Astrocyte of the spinal cord (primary cell): ENCODE results near the gene TLR6.

Experiments
- DNase-seq: peaks from one replicate; pipeline ENCODE4 v3.0.0; 2011; ENCODE audit warnings: low read depth, low spot score
- H3K4me3 ChIP-seq: 2 replicates; pipeline ENCODE4 v1.5.1; 2011; ENCODE audit warnings: low read depth, mild to moderate bottlenecking, low read length, moderate library complexity
- CTCF ChIP-seq: IDR thresholded peaks from 2 replicates; pipeline ENCODE4 v1.5.1; 2012; ENCODE audit warnings: low read depth, mild to moderate bottlenecking, low read length, inconsistent platforms
- in situ Hi-C: cut with HindIII; loops from 2 replicates; pipeline ENCODE4 v1.10.0; 2017; ENCODE audit warnings: low sequenced_read_pairs

TLR6 gene

DNA sequence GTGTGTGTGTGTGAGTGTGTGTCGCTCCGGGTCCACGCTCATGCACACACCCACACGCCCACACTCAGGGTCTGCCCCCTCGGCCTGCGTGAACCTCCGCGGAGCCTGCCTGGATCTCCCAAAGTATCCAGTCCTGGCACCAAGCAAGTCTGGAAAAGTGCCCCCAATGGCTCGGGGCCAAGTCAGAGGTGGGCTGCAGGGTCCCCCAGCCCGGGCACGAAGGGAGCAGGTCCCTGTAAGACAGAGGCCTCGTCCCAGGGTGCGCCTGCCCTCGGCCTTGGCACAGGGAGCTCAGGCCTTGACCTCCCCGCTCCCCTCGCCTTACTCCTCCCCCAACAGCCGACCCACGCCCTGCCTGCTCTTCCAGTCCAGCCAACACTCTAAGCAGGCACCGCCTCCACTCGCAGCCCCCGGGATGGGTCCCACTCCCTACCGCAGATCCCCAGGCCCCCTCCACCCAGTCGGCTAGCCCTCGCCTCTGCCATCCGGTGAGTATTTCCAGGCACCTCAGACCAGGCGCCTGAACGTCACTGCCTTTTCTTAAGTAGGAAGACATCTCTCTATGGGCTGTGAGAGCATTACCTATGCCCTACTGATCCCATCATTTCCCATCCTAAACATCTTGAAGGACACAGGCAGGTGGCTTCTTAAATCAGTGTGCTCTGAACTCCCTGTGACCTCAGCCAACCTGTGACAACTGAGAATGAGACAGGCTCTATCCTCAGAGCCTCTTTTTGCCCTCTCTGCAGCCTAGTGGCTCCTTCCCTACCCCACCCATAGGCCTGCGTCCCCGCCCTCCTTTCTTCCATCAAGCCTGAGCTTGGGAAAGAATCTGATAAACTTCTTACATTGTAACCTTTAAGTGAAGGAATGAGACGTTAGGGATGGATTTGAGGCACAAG is 11.7 kb upstream of the TLR6 start:
- TF ChIP-seq CTCF: no peak
- no peak for DNase-seq
- in situ Hi-C loops: no loop called here
- H3K4me3 ChIP-seq: peak overlapping the region; percentile 95

DNA sequence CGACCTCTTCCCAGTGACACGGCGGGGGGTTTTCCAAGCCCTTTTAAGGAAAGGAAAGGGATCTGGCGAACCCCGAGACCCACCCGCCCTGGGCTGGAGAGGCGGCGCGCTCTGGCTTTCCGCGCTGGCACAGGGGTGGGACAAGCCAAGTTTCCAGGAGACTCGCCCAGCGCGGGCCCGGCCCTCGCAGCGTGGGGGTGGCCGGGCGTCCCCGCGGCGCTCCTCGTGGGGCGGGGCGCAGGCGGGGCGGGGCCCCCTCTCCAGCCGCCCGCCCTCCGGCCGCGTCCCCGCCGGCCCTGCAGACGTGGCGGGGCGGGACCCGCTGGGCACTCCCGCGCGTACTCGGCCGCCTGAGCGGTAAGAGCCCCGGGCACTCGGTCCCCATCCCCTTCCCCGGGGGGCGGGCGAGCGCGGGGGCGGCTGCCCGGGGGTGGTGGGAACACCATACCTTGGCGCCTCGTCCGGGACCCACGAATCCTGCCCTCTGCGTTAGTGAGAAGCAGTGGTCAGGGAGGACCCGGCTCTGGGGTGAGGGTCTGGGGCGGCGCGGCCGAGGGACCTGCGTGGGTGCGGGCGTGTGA is 11.0 kb upstream of the TLR6 start, which contains the start of gene FAM114A1:
TSS of gene FAM114A1 (plus strand) at position 329 of the 581 bp plus-strand sequence. CDS start 10,273 bp downstream, outside the sequence.
- DNase-seq: peak; percentile 78
- peak within 1 kb of the TSS; percentile 95 for H3K4me3 ChIP-seq
- TF ChIP-seq CTCF: no peak
- in situ Hi-C loops: no loop called here

DNA sequence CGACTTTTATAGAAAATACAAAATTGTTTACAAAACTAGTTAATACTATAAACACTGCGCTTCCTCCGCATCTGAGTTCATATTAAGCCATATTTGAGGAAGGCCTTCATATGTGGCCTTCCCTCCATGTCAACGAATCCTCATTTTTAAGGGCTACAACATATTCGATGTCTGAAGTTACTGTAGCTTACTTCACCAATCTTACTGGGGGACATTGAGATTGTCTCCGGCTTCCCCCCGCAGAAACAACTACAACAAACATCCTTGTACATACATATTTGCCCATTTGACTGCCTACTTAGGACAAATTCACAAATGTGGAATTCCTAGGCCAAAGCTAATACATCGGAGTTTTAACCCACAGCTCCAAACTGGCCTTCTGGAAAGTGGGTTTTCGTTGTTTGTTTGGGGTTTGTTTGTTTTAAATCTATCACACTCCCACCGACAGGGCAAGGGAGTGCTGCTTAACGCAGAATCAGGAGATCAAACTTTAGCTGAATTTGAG is 10.4 kb upstream of the TLR6 start:
- peak overlapping the region; percentile 95 for H3K4me3 ChIP-seq
- TF ChIP-seq CTCF: no peak
- DNase-seq: no peak
- in situ Hi-C loops: no loop called here

DNA sequence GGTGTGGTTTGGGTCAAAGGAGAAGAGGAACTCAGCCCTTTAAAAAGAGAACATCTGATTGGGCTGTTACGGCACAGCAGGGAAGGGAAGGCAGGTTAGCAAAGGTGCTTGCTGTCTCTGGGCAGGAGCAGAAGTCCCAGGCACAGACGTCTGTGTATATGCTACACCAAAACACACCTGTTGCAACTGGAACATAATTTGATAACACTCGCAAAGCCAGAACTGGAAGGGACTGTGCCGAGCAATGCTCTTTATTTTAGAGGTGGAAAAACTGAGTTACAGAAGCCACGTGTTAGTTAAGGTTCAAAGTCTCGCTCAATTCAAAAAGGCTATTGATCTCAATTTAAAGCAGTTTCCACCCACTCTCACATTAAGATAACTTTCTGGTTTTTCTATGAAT is 8.8 kb upstream of the TLR6 start:
- in situ Hi-C loops: no loop called here
- TF ChIP-seq CTCF: no peak
- DNase-seq: no peak
- no peak overlapping the region for H3K4me3 ChIP-seq

DNA sequence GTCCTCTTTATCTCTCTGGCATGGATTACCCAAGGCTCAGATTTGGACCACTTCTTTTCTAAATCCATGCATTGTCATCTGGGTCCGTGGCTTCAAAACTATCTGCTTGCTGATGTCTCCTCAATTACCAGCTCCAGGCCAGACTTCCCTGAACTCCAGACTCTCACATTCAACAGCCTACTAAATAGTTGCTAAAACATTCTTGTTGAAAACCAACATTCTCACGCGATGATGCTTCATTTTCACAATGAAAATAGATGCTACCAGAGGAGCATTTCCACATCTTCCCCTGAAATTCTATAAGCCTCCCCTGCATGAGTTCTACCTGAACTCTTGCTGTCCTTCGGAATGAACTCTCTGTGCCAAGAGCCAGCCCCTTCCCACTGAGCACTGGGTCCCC is 5.2 kb upstream of the TLR6 start:
- no peak for TF ChIP-seq CTCF
- in situ Hi-C loops: no loop called here
- DNase-seq: no peak
- H3K4me3 ChIP-seq: no peak overlapping the region

GRCh38 chr4:38860788-38861424 is 4.3 kb upstream of the TLR6 start:
- DNase-seq: no peak
- in situ Hi-C loops: no loop called here
- peak; percentile 81 for TF ChIP-seq CTCF

More at GRCh38 chr4:38860788-38861424, 4.3 kb upstream of the TLR6 start:
- H3K4me3 ChIP-seq: no peak overlapping the region
